Epithelial cell of proximal tubule (primary cell): ENCODE data around the gene CD1D. TPM values are rescaled to one million over a fixed set of nuclear protein-coding genes. Genes with fewer than 3 reads are reported as not detected.

Experiments
- DNase-seq: peaks from one replicate; pipeline ENCODE4 v3.0.0-alpha.2; 2011; ENCODE audit warnings: low read depth
- H3K4me3 ChIP-seq: 2 replicates; pipeline ENCODE4 v1.5.1; 2011; ENCODE audit warnings: low read depth, mild to moderate bottlenecking, low read length
- total RNA-seq: library from RNA; depleted of rRNA; stranded (reverse); fragments of >200 nt; gene quantifications from 2 replicates; pipeline ENCODE4 v1.2.3, GENCODE V29; 2015
- TF ChIP-seq, protein P1 (sequence below): conservative IDR thresholded peaks from 2 replicates; pipeline ENCODE4 v1.5.1; 2012; ENCODE audit warnings: low read depth, mild to moderate bottlenecking, low read length

The CD1D gene
- total RNA-seq: 0.72 and 3.0 TPM in 2 replicates

DNA sequence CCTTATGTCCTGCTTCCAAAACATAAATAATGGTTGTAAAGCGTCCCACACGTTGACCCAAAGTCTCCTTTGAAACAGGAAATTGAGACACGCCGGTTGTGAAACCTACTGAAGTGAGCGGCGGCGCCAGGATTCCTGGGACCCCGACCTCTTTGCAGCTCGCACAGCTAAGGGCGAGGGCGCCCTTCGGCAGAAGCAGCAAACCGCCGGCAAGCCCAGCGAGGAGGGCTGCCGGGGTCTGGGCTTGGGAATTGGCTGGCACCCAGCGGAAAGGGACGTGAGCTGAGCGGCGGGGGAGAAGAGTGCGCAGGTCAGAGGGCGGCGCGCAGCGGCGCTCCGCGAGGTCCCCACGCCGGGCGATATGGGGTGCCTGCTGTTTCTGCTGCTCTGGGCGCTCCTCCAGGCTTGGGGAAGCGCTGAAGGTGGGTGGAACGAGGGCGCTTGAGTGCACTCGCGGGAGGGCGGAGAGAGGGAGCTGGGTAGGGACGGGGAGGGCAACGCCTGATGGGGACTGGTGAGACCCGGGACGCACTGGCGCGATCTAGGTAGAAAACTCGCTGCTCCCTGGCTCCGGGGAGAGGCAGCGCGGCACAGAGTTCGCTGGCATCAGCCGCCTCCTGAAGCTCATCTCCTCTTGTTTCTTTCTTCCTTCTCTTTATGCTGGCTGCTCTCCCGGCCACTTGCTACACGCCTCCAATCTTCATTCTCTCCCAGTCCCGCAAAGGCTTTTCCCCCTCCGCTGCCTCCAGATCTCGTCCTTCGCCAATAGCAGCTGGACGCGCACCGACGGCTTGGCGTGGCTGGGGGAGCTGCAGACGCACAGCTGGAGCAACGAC is at the start of gene CD1D:
TSS of gene CD1D (plus strand) at position 155 of the 836 bp plus-strand sequence. CDS start at position 362, 207 bp downstream.
- no peak for DNase-seq
- TF ChIP-seq, protein P1, sequence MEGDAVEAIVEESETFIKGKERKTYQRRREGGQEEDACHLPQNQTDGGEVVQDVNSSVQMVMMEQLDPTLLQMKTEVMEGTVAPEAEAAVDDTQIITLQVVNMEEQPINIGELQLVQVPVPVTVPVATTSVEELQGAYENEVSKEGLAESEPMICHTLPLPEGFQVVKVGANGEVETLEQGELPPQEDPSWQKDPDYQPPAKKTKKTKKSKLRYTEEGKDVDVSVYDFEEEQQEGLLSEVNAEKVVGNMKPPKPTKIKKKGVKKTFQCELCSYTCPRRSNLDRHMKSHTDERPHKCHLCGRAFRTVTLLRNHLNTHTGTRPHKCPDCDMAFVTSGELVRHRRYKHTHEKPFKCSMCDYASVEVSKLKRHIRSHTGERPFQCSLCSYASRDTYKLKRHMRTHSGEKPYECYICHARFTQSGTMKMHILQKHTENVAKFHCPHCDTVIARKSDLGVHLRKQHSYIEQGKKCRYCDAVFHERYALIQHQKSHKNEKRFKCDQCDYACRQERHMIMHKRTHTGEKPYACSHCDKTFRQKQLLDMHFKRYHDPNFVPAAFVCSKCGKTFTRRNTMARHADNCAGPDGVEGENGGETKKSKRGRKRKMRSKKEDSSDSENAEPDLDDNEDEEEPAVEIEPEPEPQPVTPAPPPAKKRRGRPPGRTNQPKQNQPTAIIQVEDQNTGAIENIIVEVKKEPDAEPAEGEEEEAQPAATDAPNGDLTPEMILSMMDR: no peak
- H3K4me3 ChIP-seq: peak within 1 kb of the TSS; percentile 67

DNA sequence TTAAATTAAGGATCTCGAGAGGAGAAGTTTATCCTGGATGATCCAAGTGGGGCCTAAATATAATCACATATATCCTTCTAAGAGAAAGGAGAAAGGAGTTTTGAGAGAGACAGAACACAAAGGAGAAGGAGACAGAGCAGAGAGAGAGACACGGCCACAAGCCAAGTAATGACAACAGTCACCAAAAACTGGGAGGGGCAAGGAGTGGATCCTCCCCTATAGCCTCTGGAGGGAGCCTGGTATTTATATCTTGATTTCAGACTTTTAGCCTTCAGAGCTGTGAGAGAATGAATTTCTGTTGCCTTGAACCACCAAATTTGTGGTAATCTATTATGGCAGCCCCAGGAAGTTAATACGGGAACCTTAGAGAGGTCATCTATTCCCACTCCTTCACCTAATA is 49.5 kb upstream of the CD1D start:
- no peak overlapping the region for H3K4me3 ChIP-seq
- no peak for DNase-seq
- TF ChIP-seq, protein P1: no peak

DNA sequence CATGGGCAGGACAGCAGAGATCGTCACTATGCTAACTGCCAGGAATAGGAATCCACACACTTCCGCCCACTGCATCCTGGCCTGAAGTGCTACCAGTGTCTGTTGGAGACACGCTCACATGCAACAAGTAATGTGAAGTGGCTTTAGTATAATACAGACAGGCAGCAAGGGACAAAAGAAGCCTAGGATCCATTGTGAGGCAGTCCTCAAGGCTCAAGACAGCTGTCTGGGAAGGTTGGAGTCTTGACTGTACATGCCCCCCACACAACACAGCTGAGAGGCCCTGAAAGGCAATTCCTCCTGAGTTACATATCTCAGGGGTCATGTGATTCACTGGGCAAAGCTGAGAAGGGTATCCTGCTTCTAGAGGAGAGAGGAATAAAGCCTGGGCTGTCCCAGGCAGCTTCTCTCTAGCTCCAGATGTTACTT is 39.9 kb upstream of the CD1D start:
- no peak overlapping the region for H3K4me3 ChIP-seq
- no peak for DNase-seq
- TF ChIP-seq, protein P1: no peak

DNA sequence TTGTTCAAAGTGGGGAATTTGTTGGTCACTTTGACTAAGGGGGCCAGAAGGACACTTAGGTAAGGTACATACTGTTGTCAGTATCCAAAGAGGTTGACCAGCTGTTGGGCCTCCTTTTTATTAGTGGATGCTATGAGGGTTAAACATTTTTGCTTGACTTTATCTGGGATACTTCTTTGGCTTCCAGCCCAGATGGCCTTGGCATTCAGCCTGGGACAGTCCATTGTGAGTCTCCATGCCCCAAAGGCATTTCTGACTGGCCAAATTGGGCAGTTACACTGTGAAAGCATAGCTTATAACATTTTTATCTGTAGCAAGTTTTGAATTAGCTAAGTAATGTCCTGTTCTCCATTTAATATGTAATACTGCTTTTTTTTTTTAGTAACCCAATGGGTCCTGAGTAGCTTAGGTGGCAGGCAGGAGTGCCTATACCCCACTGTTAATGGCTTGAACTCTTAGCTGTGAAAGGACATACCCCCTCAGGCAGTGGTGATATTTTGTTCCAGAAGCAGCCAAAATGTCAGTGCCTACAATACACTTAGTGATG is 35.4 kb upstream of the CD1D start:
- no peak for DNase-seq
- H3K4me3 ChIP-seq: no peak overlapping the region
- TF ChIP-seq, protein P1: no peak

DNA sequence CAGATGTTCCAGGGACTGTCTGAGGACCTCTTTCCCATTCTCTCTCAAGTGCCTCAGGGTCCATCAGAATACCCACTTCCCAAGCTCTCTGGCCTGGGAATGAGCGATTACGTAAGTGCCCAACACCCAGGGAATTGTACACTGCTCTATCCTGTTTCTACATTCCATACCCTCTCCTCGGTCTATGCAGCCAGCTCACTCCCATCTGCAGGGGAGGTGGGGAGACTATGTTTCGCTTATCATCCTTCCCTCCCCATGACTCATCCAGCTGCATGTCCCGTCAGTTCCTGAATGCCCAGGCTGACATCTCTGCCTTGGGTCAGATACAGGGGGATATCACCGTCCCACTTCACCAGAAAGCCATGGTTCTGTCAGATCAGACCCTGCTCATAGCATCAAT is 34.5 kb upstream of the CD1D start:
- no peak for DNase-seq
- TF ChIP-seq, protein P1: no peak
- H3K4me3 ChIP-seq: no peak overlapping the region

DNA sequence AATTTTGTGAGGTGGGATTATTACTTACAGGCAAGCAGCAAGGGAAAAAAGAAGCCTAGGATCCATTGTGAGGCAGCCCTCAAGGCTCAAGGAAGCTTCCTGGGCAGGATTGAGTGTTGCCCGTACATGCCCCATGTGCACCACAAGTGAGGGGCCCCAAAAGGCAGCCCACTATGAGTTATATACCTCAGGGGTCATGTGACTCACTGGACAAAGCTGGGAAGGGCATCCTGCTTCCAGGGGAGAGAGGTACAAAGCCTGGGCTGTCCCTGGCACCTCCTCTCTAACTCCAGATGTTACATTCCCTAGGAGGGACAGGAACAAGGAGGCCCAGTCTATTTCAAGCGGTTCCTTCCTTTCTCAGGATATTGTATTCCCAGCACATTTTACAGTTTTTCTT is 34.0 kb upstream of the CD1D start:
- no peak overlapping the region for H3K4me3 ChIP-seq
- DNase-seq: no peak
- TF ChIP-seq, protein P1: no peak
